HG03045 (cell line): Measurements from ENCODE around the gene NANP.
"Not testable (repeated sequence)": the region's sequence is repeated elsewhere in the genome, so short reads cannot be mapped to it uniquely, and the experiment has no call there.

ENCODE experiments used
- ATAC-seq: cut with Tn5 transposase; IDR thresholded peaks from one replicate; pipeline ENCODE4 v1.9.1; 2021; ENCODE audit warnings: mild to moderate bottlenecking, moderate library complexity; ENCODE audit not compliant: unreplicated experiment

The NANP gene

DNA sequence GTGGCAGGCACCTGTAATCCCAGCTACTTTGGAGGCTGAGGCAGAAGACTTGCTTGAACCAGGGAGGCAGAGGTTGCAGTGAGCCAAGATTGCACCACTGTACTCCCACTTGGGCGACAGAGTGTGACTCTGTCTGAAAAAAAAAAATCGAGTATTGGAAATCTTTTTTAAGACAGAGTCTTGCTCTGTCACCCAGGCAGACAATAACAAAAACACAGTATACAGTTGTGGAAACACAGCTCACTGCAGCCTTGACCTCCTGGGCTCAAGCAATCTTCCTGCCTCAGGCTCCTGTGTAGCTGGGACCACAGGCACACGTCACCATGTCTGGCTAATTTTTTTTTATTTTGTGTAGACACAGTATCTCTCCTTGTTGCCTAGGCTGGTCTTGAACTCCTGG, 15.0 kb downstream of the NANP start:
- no peak for ATAC-seq

DNA sequence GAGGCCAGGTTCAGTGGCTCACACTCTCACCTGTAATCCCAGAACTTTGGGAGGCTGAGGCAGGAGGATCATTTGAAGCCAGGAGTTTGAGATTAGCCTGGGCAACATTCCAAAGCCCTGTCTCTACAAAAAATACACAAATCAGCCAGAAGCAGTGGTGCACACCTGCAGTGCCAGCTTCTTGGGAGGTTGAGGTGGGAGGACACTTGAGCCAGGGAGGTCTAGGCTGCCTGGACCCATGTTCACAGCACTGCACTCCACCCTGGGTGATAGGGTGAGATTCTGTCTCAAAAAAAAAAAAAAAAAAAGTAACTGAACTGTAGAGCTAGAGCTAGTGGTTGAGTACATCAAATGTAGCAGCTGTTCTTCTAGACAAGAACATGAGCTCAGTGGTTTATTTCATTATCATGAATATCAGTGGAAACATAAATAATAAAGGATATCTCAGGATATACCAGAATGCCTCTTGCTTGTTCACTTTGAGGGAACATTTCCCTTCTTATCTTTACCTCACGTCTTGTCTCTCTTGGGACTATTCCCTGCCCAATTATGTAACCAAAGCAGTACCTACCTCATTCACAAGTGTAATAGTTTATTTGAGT, 17.6 kb downstream of the NANP start:
- no peak for ATAC-seq

- ATAC-seq = no peak
Measured at GRCh38 chr20:25605148-25605547, 18.7 kb downstream of the NANP start.

DNA sequence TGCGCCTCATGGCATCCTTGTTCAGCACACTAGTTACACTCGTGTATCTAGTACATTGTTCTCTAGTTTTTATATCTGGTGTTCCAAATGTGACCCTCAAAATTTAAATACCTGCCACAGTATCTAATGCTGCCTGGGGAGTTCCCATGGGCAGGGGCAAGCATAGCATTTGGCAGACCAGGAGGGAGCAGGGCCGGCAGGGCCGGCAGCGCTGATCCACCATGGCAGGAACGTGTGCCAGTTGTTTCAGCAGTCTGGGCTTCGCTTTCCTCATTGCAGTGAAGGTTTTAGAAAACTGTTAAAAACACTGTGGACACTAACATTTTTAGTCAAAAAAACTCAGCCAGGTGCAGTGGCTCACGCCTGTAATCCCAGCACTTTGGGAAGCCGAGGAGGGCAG, 19.2 kb downstream of the NANP start:
- no peak for ATAC-seq

DNA sequence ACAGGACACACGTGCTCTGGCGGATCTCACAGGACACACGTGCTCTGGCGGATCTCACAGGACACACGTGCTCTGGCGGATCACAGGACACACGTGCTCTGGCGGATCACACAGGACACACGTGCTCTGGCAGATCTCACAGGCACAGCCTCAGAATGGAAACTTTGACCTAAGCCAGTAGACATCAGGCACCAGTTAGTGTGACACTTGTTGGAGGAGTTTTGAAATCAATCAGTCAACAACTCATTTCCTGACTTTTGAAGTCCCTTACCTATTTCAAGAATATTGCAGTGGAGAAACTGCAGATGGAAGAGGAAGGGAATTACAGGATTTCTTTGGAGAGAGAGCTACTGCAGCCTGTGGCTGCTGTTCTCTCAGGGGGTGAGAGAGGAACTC, 20.9 kb downstream of the NANP start:
- ATAC-seq = not testable (repeated sequence)

- not testable (repeated sequence) for ATAC-seq
Measured at GRCh38 chr20:25602191-25602913, 21.5 kb downstream of the NANP start.

DNA sequence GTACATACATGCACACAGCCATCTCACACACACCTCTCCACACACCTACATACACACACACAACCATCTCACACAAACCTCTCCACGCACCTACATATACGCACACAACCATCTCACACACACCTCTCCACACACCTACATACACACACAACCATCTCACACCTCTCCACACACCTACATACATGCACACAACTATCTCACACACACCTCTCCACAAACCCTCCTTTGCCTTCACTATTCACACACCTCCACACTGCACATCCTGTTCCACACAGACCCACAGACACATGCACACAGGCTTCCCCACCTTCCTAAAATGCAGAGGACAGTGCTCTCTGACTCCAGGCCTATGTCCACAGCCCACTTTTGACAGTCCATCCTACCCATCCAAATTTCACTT, 22.2 kb downstream of the NANP start:
- no peak for ATAC-seq

DNA sequence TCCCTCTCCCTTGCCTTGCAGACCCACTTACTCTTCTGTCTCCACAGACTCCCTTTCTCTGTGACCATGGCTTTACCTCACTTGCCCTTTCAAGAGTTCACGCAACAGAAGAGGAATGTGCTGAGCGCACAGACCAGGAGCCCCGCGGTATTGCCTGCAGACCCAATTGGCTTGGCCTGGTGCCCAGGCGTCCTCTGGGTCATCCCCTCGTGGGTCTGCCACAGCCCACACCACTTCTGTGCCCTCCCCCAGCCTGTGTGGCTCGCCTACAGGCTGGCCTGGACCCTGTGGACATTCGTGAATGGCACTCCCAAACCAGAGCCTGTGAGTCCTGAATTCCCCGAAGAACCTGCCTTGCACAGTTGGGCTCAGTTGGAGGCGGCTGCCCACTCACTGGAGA, 23.2 kb downstream of the NANP start:
- ATAC-seq = no peak

GRCh38 chr20:25592135-25592852, 31.5 kb downstream of the NANP start:
- ATAC-seq = no peak

DNA sequence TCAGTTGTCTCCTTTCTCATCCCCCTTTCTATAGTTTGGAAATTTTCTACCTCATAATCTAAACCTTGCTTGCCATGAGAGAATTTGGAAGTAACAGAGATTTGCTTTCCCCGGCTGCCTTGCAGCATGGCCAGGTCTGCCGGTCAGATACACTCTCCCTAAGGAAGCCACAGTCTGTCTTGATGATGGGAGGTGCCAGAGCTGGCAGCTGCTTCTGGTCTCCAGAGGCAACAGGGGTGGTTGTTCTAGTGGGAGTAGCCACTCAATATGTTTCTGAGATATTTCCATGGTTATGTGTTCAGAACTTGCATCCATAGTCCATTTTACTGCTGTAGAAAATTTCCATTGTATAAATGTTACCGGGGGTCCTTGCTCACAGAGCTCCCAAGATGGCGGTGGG, 33.0 kb downstream of the NANP start:
- ATAC-seq = not testable (repeated sequence)

GRCh38 chr20:25588491-25588890, 35.3 kb downstream of the NANP start:
- no peak for ATAC-seq

- no peak for ATAC-seq
Measured at GRCh38 chr20:25587536-25587935, 36.3 kb downstream of the NANP start.

DNA sequence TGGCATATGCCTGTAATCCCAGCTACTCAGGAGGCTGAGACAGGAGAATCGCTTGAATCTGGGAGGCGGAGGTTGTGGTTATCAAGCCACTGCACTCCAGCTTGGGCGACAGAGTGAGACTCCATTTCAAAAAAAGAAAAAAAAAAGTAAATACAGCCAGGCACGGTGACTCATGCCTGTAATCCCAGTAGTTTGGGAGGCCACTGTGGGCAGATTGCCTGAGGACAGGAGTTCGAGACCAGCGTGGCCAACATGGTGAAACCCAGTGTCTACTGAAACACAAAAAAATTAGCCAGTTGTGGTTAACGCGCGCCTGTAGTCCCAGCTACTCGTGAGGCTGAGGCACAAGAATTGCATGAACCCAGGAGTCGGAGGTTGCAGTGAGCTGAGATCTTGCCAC, 36.9 kb downstream of the NANP start:
- no peak for ATAC-seq

DNA sequence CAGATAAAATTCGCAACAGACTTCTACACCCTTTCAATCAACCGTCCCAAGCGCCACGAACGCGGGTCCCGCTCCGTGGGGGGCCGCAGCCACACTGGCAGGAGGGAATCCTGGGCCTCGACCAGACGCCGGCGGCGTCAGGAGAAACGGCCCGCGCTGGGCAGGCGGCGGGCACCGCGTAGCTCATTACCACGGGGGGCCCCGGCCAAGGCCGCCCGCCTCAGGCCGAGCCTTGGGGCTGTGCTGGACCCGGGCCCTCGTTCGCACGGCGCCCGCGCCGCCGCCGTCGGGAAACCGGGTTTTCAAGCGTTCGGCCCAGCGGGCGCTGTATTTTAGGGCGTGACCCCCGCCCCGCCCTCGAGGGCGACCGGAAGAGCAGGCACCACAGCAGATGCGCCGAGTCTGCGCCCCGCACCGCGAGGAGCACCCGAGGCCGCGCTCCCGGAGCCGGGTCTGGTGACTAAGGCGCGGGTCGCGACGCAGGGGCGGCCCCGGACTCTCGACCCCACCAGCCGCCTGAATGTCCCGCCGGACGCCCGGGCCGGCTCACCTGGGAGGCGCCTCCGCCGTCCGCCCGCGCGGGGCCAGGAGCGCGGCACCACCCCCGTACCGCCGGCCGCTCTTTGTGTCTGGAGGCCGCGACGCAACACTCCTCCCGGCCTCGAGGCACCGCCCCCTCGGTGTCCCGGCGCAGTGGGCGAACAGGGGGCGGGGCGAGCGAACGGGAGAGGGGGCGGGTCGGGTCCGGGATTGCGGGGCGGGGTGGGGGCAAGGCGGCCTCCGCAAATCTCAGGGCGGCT, 38.7 kb downstream of the NANP start, which contains the start of gene NINL:
NINL (minus strand) TSS at position 627 of the 800 bp plus-strand sequence. CDS start 58,944 bp downstream, outside the sequence.
- ATAC-seq = peak; percentile 60

DNA sequence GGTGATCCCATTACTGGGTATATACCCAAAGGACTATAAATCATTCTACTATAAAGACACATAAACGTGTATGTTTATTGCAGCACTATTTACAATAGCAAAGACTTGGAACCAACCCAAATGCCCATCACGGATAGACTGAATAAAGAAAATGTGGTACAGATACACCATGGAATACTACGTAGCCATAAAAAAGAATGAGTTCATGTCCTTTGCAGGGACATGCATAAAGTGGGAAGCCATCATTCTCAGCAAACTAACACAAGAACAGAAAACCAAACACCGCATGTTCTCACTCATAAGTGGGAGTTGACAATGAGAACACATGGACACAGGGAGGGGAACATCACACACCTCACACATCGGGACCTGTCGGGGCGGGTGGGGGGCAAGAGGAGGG, 40.2 kb downstream of the NANP start:
- ATAC-seq = not testable (repeated sequence)

- no peak for ATAC-seq
Measured at GRCh38 chr20:25580711-25581110, 43.1 kb downstream of the NANP start.

GRCh38 chr20:25579081-25579770, 44.6 kb downstream of the NANP start:
- ATAC-seq = no peak

DNA sequence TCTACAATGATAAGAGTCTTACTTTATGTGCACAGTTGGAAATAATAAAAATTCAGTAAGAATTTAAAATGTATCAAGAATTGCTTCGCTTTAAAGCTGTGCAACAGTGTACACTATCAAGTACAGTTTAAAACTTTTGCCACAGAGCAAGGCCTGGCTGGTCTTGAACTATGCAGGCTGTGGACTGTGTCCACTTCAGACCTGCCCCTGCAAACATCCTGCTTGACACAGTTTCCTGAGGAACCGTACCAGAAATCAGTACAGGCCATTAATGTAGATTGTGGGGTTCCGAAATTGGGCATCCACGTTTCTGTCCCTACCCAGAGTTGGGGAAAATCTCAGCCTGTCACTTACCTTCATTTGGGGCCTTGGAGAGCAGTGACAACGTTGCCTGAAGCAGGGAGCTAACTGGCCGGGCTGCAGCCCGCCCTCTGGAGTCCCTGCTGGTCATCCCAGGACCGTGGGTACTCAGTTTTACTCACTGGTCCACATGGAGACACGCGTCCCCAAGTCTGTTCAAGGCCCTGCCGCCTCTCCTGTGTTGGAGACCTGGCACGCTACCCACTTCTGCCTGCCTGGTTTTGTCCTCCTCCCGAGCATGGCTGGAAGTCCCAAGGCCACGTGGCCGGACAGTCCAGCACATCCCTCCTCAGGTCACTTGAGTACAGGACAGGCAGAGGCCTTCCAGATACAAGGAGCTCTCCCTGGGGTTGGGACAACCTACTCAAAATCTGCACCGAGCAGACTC, 46.9 kb downstream of the NANP start:
- no peak for ATAC-seq

DNA sequence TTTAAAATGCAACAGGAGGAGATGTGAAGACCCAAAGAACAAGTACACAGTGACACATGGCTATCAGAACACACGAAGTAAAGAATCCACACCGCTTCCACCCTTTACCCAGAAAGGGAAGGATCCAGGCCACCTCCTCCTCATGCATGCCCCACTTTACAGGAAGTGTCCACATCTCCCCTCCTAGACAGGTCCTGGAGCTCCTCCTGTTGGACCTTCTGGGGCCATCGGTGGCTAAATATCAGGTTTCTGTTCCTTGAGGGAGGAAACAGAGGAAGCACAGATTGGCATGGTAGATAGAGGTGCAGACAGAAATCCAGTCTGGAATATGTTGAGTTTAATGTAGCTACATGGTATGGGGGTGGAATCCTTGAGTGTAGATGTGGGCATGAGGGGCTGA, 49.4 kb downstream of the NANP start:
- ATAC-seq = no peak
